Activated gamma-delta T cell treated with anti-CD3 and anti-CD28 coated beads, Interleukin-2, amount 50 U/mL, for 16 hours (primary cell): ENCODE measurements around the gene ARMS2.

Source experiments
- DNase-seq: peaks from one replicate; pipeline ENCODE4 v3.0.0-alpha.2; 2020; ENCODE audit warnings: low read depth

The ARMS2 gene

GRCh38 chr10:122454071-122454470 is 382 bp upstream of the ARMS2 start:
- DNase-seq = no peak

- no peak for DNase-seq
These were observed 1.1 kb downstream of the ARMS2 start for GRCh38 chr10:122455376-122456079.

GRCh38 chr10:122457934-122458333 is 3.5 kb downstream of the ARMS2 start:
- DNase-seq = no peak

- DNase-seq = no peak
These were observed 4.2 kb downstream of the ARMS2 start for GRCh38 chr10:122458693-122459092.

- no peak for DNase-seq
These were observed 5.3 kb downstream of the ARMS2 start for GRCh38 chr10:122459561-122460273.

GRCh38 chr10:122460891-122461293 is 6.4 kb downstream of the ARMS2 start:
- DNase-seq = no peak

GRCh38 chr10:122461367-122461728 is 6.9 kb downstream of the ARMS2 start, which contains the start of gene HTRA1:
HTRA1 (plus strand) TSS chr10:122461553; CDS start chr10:122461653, 100 bp downstream.
- DNase-seq = no peak

- no peak for DNase-seq
These were observed 7.5 kb downstream of the ARMS2 start for GRCh38 chr10:122461729-122462532.

GRCh38 chr10:122462533-122463465 is 8.3 kb downstream of the ARMS2 start:
- DNase-seq = no peak

GRCh38 chr10:122463466-122464249 is 9.2 kb downstream of the ARMS2 start:
- DNase-seq = no peak

- no peak for DNase-seq
These were observed 9.7 kb downstream of the ARMS2 start for GRCh38 chr10:122464250-122464510.

- no peak for DNase-seq
These were observed 10.1 kb downstream of the ARMS2 start for GRCh38 chr10:122464586-122464985.

- no peak for DNase-seq
These were observed 11.1 kb downstream of the ARMS2 start for GRCh38 chr10:122465401-122466040.

- DNase-seq = no peak
These were observed 12.5 kb downstream of the ARMS2 start for GRCh38 chr10:122466951-122467381.

- no peak for DNase-seq
These were observed 13.2 kb downstream of the ARMS2 start for GRCh38 chr10:122467701-122468100.

GRCh38 chr10:122468307-122468925 is 14.0 kb downstream of the ARMS2 start:
- no peak for DNase-seq

- no peak for DNase-seq
These were observed 14.7 kb downstream of the ARMS2 start for GRCh38 chr10:122468926-122469781.

GRCh38 chr10:122469848-122470247 is 15.4 kb downstream of the ARMS2 start:
- DNase-seq = no peak

GRCh38 chr10:122471531-122472177 is 17.2 kb downstream of the ARMS2 start:
- DNase-seq = no peak
